ENCODE data around the gene CUEDC1.
"Not testable (repeated sequence)": the region's sequence is repeated elsewhere in the genome, so short reads cannot be mapped to it uniquely, and the experiment has no call there.

The CUEDC1 gene

DNA sequence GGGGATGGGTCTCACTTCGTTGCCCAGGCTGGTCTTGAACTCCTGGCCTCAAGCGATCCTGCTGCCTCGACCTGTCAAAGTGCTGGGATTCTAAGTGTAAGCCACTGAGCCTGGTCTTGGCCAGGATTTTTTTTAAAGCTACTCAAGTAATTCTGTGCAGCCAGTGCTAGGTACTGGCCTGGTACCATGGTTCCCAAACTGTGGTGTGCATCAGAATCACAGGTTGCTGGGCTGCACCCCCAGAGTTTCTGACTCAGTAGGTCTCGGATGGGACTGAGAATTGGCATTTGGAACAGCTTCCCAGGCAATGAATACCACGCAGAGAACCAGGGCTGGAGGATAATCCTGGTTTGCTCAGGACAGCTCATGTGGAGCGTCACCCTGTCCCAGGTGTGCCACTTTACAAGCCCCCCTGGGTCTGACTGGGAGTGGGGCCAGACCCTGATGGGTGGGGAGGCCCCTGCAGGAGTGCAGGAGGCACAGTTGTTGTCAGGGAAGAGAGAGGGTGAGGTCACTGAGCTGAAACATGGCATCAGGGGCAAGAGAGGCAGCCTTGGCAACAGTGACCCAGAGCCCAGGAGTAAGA, 94.7 kb downstream of the CUEDC1 start:
- no peak for DNase-seq (ENCODE audit: low read depth in 2 of 2)

GRCh38 chr17:57859601-57860413, 95.4 kb downstream of the CUEDC1 start:
- DNase-seq (ENCODE audit: low read depth in 2 of 2) = no peak

- no peak for DNase-seq (ENCODE audit: low read depth in 2 of 2)
Measured at GRCh38 chr17:57858838-57859237, 96.4 kb downstream of the CUEDC1 start.

DNA sequence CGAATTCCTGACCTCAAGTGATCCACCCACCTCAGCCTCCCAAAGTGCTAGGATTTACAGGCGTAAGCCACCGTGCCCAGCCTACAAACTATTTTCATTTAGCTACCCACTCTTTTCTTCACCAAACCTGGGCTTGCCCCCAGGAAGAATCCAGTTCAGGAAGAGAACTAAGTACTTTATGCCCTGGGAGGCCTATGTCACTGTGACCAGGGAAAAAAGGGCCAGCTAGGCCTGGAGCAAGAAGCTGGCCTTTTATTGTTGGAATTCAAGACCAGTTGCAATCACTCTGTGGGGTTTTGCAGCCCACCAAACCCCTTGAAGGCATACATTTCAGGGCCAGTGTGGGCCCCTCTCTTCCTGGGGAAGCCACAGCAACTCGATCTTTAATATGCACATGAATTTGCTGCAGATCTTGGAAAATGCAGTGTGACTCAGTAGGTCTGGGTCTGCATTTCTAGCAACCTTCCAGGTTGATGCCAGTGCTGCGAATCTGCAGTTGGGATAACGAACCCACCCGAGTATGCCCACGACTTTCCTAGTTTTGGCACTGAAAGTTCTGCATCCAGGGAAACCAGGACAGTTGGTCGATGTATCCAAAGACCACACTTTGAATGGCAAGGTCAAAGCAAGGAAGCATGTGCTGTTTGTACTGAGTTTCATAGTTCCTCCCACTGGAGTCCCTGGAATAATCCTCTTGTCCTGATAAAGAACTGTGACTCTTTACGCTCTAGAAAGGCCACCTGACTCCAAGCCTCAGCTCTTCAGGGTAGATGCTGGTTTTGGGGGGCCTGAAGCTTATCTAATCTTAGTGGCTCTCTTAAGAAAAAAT, 98.2 kb downstream of the CUEDC1 start:
- no peak for DNase-seq (ENCODE audit: low read depth in 2 of 2)

GRCh38 chr17:57855391-57856035, 99.7 kb downstream of the CUEDC1 start:
- no peak for DNase-seq (ENCODE audit: low read depth in 2 of 2)

DNA sequence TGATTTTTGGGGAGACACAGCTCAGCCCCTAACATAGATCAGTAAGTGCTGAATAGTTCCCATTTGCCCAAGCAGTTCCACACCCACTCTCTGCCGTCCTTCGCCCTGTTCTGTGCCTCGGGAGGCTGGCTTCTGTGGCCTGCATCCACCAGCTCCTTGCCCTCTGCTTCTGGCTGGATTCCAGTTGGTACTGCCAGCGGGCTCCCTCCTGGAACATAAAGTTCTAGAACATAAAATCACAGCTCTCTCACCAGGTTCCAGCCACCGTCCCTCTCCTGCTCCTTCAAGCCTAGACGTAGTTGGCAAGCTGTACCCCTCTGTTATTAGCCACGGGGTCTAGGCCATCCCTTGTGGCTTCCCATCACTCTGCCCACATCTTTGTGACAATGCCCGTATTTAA, 101.5 kb downstream of the CUEDC1 start:
- DNase-seq (ENCODE audit: low read depth in 2 of 2) = no peak

DNA sequence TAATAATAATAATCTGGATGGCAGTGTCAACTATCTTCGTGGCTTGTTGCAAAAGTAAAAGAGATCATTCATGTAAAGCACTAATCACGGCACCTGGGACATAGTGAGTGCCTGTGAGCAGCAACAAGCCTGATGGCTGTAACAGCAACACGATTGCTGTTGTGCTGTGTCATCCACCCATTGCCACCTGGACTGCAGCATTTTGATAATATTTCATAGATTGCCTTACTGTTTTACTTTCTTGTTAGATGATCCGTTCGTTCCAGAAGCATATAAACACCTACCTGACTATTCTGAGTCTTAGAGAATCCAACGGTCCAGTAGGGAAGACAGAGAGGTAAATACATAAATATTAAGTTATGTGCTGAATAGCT, 102.3 kb downstream of the CUEDC1 start:
- no peak for DNase-seq (ENCODE audit: low read depth in 2 of 2)

DNA sequence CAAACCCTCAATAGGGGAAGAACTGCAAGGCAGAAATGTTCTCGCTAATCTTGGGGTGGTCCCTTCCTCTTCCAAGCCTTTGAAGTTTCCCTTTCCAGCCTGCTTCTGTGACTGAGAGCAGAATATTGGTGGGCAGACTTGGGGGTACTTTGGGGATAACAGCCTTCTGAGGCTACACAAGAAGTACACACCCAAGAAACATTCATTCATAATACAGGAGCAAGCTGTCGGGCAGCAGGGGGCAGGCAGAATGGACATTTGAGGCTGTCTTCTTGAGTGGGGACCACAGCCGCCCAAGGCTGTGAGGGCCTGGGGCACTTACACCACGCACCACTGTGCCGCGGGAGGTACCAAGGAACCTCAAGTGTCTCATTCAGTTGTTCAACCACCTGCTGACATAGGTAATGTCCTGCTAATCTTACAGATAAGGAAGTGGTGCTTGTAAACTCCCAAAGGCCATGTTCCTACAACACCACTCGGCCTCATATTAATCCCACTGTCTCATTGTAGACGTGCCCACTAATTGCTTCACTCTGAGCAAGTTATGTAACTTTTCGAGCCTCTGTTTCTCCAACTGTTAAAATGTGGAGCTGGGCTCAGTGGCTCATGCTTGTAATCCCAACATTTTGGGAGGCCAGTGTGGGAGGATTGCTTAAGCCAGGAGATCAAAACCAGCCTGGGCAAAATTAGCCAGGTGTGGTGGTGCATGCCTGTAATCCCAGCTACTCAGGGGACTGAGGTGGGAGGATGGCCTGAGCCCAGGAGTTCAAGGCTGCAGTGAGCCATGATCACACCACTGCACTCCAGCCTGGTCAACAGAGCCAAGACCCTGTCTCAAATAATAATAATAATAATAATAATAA, 102.9 kb downstream of the CUEDC1 start:
- DNase-seq (ENCODE audit: low read depth in 2 of 2) = no peak

GRCh38 chr17:57849874-57850754, 105.1 kb downstream of the CUEDC1 start, which contains the start of gene MRPS23:
MRPS23 (minus strand) TSS chr17:57850044; CDS start chr17:57850010, 34 bp downstream.
- peak; percentile 93 to 94 for DNase-seq (ENCODE audit: low read depth in 2 of 2)

GRCh38 chr17:57849163-57849873, 105.9 kb downstream of the CUEDC1 start:
- no peak for DNase-seq (ENCODE audit: low read depth in 2 of 2)

GRCh38 chr17:57846056-57846945, 108.9 kb downstream of the CUEDC1 start:
- not testable (repeated sequence) for DNase-seq (ENCODE audit: low read depth in 2 of 2)

DNA sequence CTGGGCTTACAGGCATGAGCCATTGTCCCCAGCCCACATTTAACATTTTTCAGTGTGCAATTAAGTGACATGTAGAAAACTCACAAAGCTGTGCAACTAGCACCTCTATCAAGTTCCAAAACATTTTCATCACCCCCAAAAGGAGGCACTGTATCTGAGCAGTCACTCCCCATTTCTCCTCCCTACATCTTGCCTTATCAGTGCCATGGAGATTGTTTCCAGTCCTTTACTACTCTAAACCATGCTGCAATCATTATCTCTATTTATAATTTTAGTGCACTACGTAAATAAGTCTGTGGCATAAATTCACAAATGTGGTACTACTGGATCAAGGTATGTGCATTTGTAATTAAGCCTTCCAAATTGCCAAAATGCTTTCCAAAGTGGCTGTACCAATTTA, 112.9 kb downstream of the CUEDC1 start:
- DNase-seq (ENCODE audit: low read depth in 2 of 2) = no peak

DNA sequence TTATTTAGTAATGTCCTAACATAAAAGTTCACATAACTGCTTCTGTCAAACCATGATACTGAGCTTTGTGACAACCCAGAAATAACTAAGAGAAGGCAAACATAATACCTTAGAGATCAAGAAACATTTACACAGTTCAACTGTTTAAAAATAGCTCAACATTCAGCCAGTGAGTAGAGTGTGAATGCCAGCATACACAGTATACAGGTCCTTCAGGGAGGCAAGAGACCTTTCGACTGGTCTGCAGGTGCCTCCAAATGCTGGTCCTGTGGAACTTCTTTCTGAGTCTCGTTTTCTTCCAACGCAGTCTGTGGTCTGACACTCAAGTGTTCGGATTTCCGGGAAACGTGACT, 115.7 kb downstream of the CUEDC1 start:
- no peak for DNase-seq (ENCODE audit: low read depth in 2 of 2)

DNA sequence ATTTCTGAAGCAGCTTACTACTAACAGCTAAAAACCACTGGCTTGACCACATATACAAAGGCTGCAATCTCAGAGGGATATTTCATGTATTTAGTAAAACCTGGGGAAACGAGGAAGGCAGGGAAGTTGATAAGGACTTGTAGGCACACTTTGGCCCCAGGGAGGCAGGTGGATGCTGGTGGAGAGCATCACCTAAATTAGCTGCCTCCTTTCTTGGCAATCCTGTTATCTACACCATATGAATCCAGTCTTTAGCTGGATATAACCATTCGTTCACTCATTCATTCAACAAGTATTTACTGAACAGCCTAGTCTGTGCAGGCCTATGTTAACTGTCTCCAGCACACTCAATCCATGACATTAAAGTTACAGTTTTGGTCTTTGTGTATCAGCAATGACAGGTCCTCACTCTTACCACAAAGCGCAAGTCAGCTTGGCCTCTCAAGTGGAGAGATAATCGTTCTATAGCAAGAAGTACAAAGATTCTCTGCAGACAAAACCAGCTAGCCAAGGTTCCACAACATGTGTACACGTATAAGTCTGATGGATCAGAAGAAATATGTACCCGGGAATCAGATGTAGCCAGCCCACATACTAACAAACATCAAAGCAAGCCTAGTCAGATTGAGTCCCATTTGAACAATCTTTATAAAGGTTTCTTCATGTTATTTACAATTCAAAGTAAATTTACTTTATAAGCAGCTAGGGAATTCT, 116.2 kb downstream of the CUEDC1 start:
- no peak for DNase-seq (ENCODE audit: low read depth in 2 of 2)

DNA sequence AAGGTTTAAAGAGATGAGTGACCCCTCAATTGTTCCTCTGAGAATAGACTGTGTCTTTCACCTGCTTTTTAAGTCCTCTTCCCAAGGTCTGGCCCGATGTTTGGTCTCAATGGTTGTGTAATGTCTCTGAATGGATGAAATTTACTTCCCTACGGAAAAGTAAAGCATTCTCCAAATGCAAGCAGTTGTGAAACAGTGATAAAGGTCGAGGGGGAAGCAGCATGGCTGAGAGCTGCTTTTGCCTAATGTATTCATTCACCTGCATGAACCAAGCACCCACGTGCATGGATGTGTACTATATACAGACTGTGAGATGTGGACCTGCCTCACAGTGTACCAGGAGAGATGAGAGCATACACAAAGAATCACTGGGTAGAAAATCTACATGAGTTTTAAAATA, 116.8 kb downstream of the CUEDC1 start:
- no peak for DNase-seq (ENCODE audit: low read depth in 2 of 2)

DNA sequence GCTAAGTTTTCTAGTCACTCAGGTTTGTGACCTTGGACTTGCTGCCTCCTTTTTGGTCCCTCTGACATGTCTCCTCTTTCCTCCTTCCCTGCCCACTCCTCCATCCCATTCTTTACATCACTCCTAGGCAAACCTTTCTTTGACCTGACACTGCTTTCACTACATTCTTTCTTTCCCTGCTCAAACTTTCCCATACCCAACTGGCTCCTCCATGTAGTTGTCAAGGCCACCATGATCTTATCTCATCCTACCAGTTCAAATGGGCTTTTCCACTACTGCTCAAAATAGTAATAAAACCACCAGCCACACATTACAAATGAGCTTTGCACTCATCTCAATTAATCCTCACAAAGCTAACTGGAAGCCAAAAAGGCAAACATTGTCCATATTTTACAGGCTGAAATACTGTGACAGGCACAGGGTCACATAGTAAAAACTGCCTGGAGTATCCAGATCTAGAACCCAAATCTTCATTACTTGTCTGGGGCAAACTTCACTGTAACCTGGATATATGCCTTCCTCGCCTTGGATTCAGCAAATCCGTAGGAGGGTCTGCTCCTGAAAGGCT, 119.8 kb downstream of the CUEDC1 start:
- DNase-seq (ENCODE audit: low read depth in 2 of 2) = no peak

DNA sequence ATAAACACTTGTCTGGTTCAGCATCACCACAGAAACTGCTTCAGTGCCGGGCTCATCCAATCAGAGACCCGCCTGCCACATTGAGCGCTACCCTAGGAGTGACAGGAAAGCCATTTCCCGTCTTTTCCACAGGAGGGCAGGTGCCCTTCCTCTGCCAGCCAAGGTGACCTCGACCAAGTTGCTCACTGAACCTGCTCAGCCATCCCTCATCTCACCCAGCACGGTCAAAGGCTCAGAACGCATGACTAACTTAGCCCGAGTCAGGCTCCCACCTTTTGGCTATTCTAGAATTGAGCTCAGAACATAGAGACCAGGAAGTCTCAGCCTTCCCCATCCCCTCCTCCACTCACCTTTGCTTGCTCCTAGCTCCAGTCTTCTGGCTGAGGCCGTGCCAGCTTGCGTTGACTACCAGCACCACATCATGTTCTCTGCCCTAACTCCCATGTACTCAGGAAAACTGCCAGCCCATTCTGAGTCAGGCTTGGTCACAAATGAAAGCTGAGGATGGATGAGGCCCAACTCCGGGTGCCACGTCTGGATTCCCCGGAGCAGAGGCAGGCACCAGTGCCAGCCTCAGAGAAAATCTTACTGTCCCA, 121.0 kb downstream of the CUEDC1 start:
- DNase-seq (ENCODE audit: low read depth in 2 of 2) = no peak

Data from stimulated activated CD8-positive, alpha-beta memory T cell treated with anti-CD3 and anti-CD28 coated beads, Interleukin-2, amount 100 ng/mL, for 48 hours (primary cell).